Neural progenitor cell (in vitro differentiated cells): ENCODE measurements around the gene SCUBE2. TPM values are rescaled to one million over a fixed set of nuclear protein-coding genes. Genes with fewer than 3 reads are reported as not detected.
A peak's percentile ranks its signal among the peaks of the same experiment; 100 is the strongest.

ENCODE experiments used
- DNase-seq: peaks from one replicate; pipeline ENCODE4 v3.0.0-alpha.2; 2016; ENCODE audit warnings: low spot score
- H2AFZ ChIP-seq: fragments of 200-600 bp; sonication (generic); replicated peaks from 2 replicates; pipeline ENCODE4 v1.6.1; 2016; ENCODE audit warnings: antibody characterized with exemption
- H3F3A ChIP-seq: fragments of 200-600 bp; sonication (generic); 2 replicates; pipeline ENCODE4 v1.6.1; 2016; ENCODE audit warnings: antibody characterized with exemption, low read depth
- H3K27ac ChIP-seq: fragments of 200-600 bp; sonication (generic); 2 replicates; pipeline ENCODE4 v1.5.1; 2016; ENCODE audit warnings: mild to moderate bottlenecking
- H3K27me3 ChIP-seq: fragments of 200-600 bp; sonication (generic); 2 replicates; pipeline ENCODE4 v1.6.1; 2016; ENCODE audit warnings: mild to moderate bottlenecking, moderate library complexity
- H3K36me3 ChIP-seq: fragments of 200-600 bp; sonication (generic); 2 replicates; pipeline ENCODE4 v1.5.1; 2016
- H3K4me1 ChIP-seq: fragments of 200-600 bp; sonication (generic); 2 replicates; pipeline ENCODE4 v1.6.1; 2016; ENCODE audit warnings: mixed run types
- H3K4me2 ChIP-seq: fragments of 200-600 bp; sonication (generic); 2 replicates; pipeline ENCODE4 v1.6.1; 2016
- H3K4me3 ChIP-seq: fragments of 200-600 bp; sonication (generic); 2 replicates; pipeline ENCODE4 v1.5.1; 2016
- H3K79me2 ChIP-seq: fragments of 200-600 bp; sonication (generic); 2 replicates; pipeline ENCODE4 v1.6.1; 2016; ENCODE audit warnings: low read depth
- H3K9ac ChIP-seq: fragments of 200-600 bp; sonication (generic); 2 replicates; pipeline ENCODE4 v1.6.1; 2016
- H3K9me3 ChIP-seq: fragments of 200-600 bp; sonication (generic); 2 replicates; pipeline ENCODE4 v1.5.1; 2016; ENCODE audit warnings: low read depth
- H4K20me1 ChIP-seq: fragments of 200-600 bp; sonication (generic); 2 replicates; pipeline ENCODE4 v1.6.1; 2016; ENCODE audit warnings: low read depth
- H3K27ac Mint-ChIP-seq: 3 replicates; pipeline ENCODE4 v1.8.0; 2021; ENCODE audit warnings: mixed read lengths
- H3K27me3 Mint-ChIP-seq: 2 replicates; pipeline ENCODE4 v1.8.0; 2022; ENCODE audit warnings: low read depth, mild to moderate bottlenecking, inconsistent platforms, moderate library complexity, mixed read lengths; ENCODE audit not compliant: insufficient read depth
- H3K36me3 Mint-ChIP-seq: 3 replicates; pipeline ENCODE4 v1.8.0; 2021; ENCODE audit warnings: mixed read lengths
- H3K4me1 Mint-ChIP-seq: 3 replicates; pipeline ENCODE4 v1.8.0; 2021; ENCODE audit warnings: mixed read lengths
- H3K4me3 Mint-ChIP-seq: 3 replicates; pipeline ENCODE4 v1.8.0; 2021; ENCODE audit warnings: mild to moderate bottlenecking, moderate library complexity, mixed read lengths
- H3K9me3 Mint-ChIP-seq: 3 replicates; pipeline ENCODE4 v1.8.0; 2020; ENCODE audit warnings: mixed read lengths
- CTCF ChIP-seq: fragments of 200-600 bp; sonication (generic); IDR thresholded peaks from 2 replicates; pipeline ENCODE4 v1.5.1; 2017; ENCODE audit warnings: antibody characterized with exemption, mild to moderate bottlenecking
- EZH2 ChIP-seq: fragments of 200-600 bp; sonication (generic); IDR thresholded peaks from 2 replicates; pipeline ENCODE4 v1.6.1; 2017; ENCODE audit warnings: antibody characterized with exemption, mild to moderate bottlenecking, moderate library complexity
- EZH2phosphoT487 ChIP-seq: fragments of 200-600 bp; sonication (generic); IDR thresholded peaks from 2 replicates; pipeline ENCODE4 v1.6.1; 2017; ENCODE audit warnings: antibody characterized with exemption
- total RNA-seq: library from RNA; depleted of rRNA; stranded (reverse); fragments of >200 nt; gene quantifications from 2 replicates; pipeline ENCODE4 v1.2.3, GENCODE V29; 2015; ENCODE audit warnings: low replicate concordance

SCUBE2 gene
- total RNA-seq, 1 donor from 2014 or later, result 42.1 TPM

DNA sequence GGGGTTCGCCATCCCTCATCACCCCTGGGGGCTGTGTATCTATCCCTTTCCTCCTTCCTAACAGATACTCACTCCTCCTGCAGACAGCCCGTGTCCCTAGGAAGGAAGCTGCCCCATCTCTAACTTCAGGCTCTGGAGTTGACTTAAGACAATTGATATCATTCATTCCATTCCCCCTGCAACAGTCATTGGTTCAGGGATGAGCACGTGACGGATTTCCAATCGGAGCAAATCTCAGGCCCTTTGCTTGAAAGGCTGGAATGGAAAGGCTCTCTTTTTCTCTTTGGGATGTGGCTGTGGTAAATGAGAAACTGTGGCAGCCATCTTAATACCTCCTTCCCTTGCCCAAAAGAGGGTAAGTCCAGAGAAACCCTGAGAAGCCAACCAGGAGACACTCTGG is 5.0 kb upstream of the SCUBE2 start:
- no peak overlapping the region for H3K9ac ChIP-seq
- no peak for DNase-seq
- TF ChIP-seq CTCF (no peak), EZH2 (no peak), EZH2phosphoT487 (no peak)
- H2AFZ ChIP-seq, result no peak overlapping the region
- peaks cover 16% of the 10 kb centered on the region for H3K27me3 ChIP-seq
- peaks cover 17% of the 10 kb centered on the region for H3F3A ChIP-seq
- Mint-ChIP-seq H3K36me3 (no peaks in the 10 kb centered on the region), H3K9me3 (no peaks in the 10 kb centered on the region), H3K27me3 (peaks cover 8% of the 10 kb centered on the region), H3K27ac (no peak overlapping the region), H3K4me1 (peaks cover 12% of the 10 kb centered on the region), H3K4me3 (no peak overlapping the region)
- H4K20me1 ChIP-seq, result no peaks in the 10 kb centered on the region
- no peaks in the 10 kb centered on the region for H3K36me3 ChIP-seq
- no peak overlapping the region for H3K4me3 ChIP-seq
- H3K4me2 ChIP-seq, result no peak overlapping the region
- H3K27ac ChIP-seq, result no peak overlapping the region
- H3K79me2 ChIP-seq, result no peaks in the 10 kb centered on the region
- no peaks in the 10 kb centered on the region for H3K9me3 ChIP-seq
- peaks cover 21% of the 10 kb centered on the region for H3K4me1 ChIP-seq

GRCh38 chr11:9095421-9095820 is 4.0 kb upstream of the SCUBE2 start:
- Histone ChIP-seq H3K9me3 (no peaks in the 10 kb centered on the region), H2AFZ (no peak overlapping the region), H3K36me3 (no peaks in the 10 kb centered on the region), H3F3A (peaks cover 17% of the 10 kb centered on the region), H4K20me1 (no peaks in the 10 kb centered on the region), H3K27ac (no peak overlapping the region), H3K4me3 (no peak overlapping the region), H3K9ac (no peak overlapping the region), H3K4me1 (peaks cover 27% of the 10 kb centered on the region), H3K4me2 (no peak overlapping the region), H3K79me2 (no peaks in the 10 kb centered on the region), H3K27me3 (peaks cover 26% of the 10 kb centered on the region)
- H3K27ac Mint-ChIP-seq, result no peak overlapping the region
- H3K4me3 Mint-ChIP-seq, result no peak overlapping the region
- H3K27me3 Mint-ChIP-seq, result peaks cover 11% of the 10 kb centered on the region
- no peak for DNase-seq
- peaks cover 15% of the 10 kb centered on the region for H3K4me1 Mint-ChIP-seq
- TF ChIP-seq CTCF, result peak; percentile 41
- TF ChIP-seq EZH2phosphoT487, result no peak
- no peak for TF ChIP-seq EZH2
- H3K36me3 Mint-ChIP-seq, result no peaks in the 10 kb centered on the region
- no peaks in the 10 kb centered on the region for H3K9me3 Mint-ChIP-seq

- Histone ChIP-seq H3K27me3 (peaks cover 36% of the 10 kb centered on the region), H3F3A (peaks cover 17% of the 10 kb centered on the region), H3K4me2 (no peak overlapping the region), H4K20me1 (no peaks in the 10 kb centered on the region), H3K4me3 (no peak overlapping the region), H3K36me3 (no peaks in the 10 kb centered on the region), H3K27ac (no peak overlapping the region), H3K9me3 (no peaks in the 10 kb centered on the region), H3K9ac (no peak overlapping the region), H3K79me2 (no peaks in the 10 kb centered on the region), H3K4me1 (peaks cover 22% of the 10 kb centered on the region), H2AFZ (no peak overlapping the region)
- Mint-ChIP-seq H3K36me3 (no peaks in the 10 kb centered on the region), H3K4me3 (no peak overlapping the region), H3K9me3 (no peaks in the 10 kb centered on the region), H3K4me1 (peaks cover 19% of the 10 kb centered on the region), H3K27ac (no peak overlapping the region), H3K27me3 (peaks cover 21% of the 10 kb centered on the region)
- DNase-seq, result no peak
- TF ChIP-seq EZH2phosphoT487 (no peak), EZH2 (no peak), CTCF (no peak)
Observed at GRCh38 chr11:9094420-9094819, 3.0 kb upstream of the SCUBE2 start.
